NT2/D1 (cell line): ENCODE measurements around the gene PRDM15.

ENCODE experiments used
- DNase-seq: peaks from one replicate; pipeline ENCODE4 v3.0.0-alpha.2; 2011; ENCODE audit warnings: low read depth, low spot score
- H3K27me3 ChIP-seq: 2 replicates; pipeline ENCODE4 v1.6.0; 2011; ENCODE audit warnings: mild to moderate bottlenecking; ENCODE audit not compliant: insufficient read length, insufficient read depth
- H3K36me3 ChIP-seq: 2 replicates; pipeline ENCODE4 v1.6.1; 2011; ENCODE audit warnings: mild to moderate bottlenecking, low read length, mixed read lengths; ENCODE audit not compliant: insufficient read depth, insufficient read length
- H3K4me1 ChIP-seq: 2 replicates; pipeline ENCODE4 v1.5.1; 2011; ENCODE audit not compliant: insufficient read depth, insufficient read length
- H3K4me3 ChIP-seq: 2 replicates; pipeline ENCODE4 v1.5.1; 2011; ENCODE audit warnings: low read depth; ENCODE audit not compliant: insufficient read length
- H3K9ac ChIP-seq: 2 replicates; pipeline ENCODE4 v1.6.0; 2011; ENCODE audit warnings: low read depth; ENCODE audit not compliant: insufficient read length
- H3K9me3 ChIP-seq: 2 replicates; pipeline ENCODE4 v1.5.1; 2011; ENCODE audit warnings: mild to moderate bottlenecking, low read length; ENCODE audit not compliant: insufficient read depth
- SUZ12 ChIP-seq: IDR thresholded peaks from 2 replicates; pipeline ENCODE4 v1.6.1; 2011; ENCODE audit not compliant: insufficient read length, insufficient read depth; ENCODE audit errors: extremely low read depth
- YY1 ChIP-seq: IDR thresholded peaks from 2 replicates; pipeline ENCODE4 v1.6.1; 2011; ENCODE audit not compliant: insufficient read length, insufficient read depth
- ZNF274 ChIP-seq: IDR thresholded peaks from 2 replicates; pipeline ENCODE4 v1.6.1; 2011; ENCODE audit warnings: mild to moderate bottlenecking, low read depth, low read length

The PRDM15 gene

GRCh38 chr21:41834252-41834925 lies 44.8 kb downstream of the PRDM15 start:
- Histone ChIP-seq H3K36me3 (peaks cover 60% of the 10 kb centered on the region), H3K27me3 (no peaks in the 10 kb centered on the region), H3K9ac (no peak overlapping the region), H3K4me3 (no peak overlapping the region), H3K4me1 (peaks cover 12% of the 10 kb centered on the region), H3K9me3 (no peaks in the 10 kb centered on the region)
- TF ChIP-seq ZNF274: no peak
- no peak for TF ChIP-seq SUZ12
- TF ChIP-seq YY1: no peak
- DNase-seq: no peak

DNA sequence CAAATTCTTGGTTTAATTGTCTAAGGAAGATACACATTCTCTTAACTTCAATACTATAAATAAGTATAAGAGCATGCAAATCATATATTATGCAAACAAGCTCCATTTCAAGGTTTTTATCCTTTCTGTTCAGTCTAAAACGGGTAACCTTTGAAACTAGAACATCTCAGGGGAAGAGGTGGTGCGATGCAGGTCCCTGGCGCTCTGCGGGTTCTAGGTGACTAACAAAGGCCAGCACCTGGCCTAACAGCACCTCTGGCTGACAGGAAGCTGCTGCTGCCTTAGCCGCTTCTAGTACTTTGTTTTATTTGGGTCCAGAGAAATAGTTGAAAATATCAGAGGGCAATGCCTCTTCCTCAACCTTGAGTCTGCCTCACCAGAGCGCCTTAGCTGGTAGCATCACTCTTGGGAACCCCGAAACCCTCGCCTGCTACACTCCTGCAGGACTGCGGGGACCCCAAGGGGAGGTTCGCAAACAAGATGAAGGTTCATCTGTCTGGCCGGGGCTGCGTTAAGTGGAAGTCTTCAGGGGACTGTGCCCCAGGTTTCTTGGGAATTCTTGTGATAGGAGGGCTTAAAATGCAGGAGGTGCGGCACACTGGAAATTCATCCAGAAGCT lies 45.5 kb downstream of the PRDM15 start:
- H3K9me3 ChIP-seq: no peaks in the 10 kb centered on the region
- DNase-seq: no peak
- no peaks in the 10 kb centered on the region for H3K27me3 ChIP-seq
- no peak for TF ChIP-seq SUZ12
- TF ChIP-seq ZNF274: no peak
- TF ChIP-seq YY1: no peak
- peaks cover 12% of the 10 kb centered on the region for H3K4me1 ChIP-seq
- no peak overlapping the region for H3K4me3 ChIP-seq
- no peak overlapping the region for H3K9ac ChIP-seq
- peaks cover 58% of the 10 kb centered on the region for H3K36me3 ChIP-seq

- peaks cover 12% of the 10 kb centered on the region for H3K4me1 ChIP-seq
- no peaks in the 10 kb centered on the region for H3K27me3 ChIP-seq
- H3K4me3 ChIP-seq: no peak overlapping the region
- H3K9me3 ChIP-seq: no peaks in the 10 kb centered on the region
- peaks cover 65% of the 10 kb centered on the region for H3K36me3 ChIP-seq
- no peak for TF ChIP-seq SUZ12
- TF ChIP-seq YY1: no peak
- no peak for TF ChIP-seq ZNF274
- DNase-seq: no peak
- no peak overlapping the region for H3K9ac ChIP-seq
Measured at GRCh38 chr21:41832596-41833496, 46.3 kb downstream of the PRDM15 start.

DNA sequence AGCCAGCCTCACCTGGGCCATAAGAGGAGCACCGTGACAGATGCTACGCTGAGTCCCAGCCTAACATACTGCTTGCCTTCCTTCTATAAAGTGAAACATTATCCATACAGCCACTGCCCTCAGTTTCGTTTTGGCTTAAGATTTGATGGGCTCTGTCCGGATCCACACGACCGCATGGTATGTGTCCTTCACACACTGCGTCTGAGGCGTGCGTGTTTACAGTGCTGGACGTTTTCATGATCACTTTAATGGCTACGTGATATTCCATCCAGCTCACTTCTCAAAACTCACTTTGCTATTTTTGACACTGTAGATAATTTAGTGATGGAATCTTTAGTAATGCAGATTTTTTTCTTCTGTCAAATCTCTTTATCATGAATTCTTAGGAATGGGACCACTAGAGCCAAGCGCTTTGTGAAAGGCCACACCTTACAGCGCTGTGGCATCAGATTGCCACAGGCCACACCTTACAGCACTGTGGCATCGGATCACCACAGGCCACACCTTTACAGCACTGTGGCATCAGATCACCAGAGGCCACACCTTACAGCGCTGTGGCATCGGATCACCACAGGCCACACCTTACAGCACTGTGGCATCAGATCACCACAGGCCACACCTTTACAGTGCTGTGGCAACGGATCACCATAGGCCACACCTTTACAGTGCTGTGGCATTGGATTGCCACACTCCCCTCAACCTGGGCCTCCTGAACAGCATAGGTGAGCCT lies 47.1 kb downstream of the PRDM15 start:
- Histone ChIP-seq H3K4me3 (no peak overlapping the region), H3K9ac (no peak overlapping the region), H3K36me3 (peaks cover 62% of the 10 kb centered on the region), H3K27me3 (no peaks in the 10 kb centered on the region), H3K9me3 (no peaks in the 10 kb centered on the region), H3K4me1 (peaks cover 12% of the 10 kb centered on the region)
- no peak for TF ChIP-seq ZNF274
- TF ChIP-seq YY1: no peak
- TF ChIP-seq SUZ12: no peak
- no peak for DNase-seq

DNA sequence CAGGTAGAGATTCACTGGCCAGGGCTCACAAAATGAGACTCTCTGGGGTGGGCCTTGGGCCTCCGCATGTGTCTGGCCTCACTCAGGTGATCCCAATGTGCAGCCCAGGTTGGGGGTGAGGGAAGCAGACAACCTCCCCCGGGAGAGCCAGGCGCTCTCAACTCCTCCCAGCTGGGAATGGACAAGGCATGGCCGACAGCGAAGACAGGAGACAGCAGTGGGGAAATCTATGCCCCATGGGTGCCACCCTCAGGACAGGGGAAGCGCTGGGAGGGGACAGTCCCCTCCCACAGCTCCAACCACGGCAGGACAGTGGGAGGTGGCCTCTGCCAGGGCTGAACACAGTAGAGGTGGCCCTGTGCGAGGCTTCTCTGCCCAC lies 47.7 kb downstream of the PRDM15 start:
- no peak for DNase-seq
- H3K4me3 ChIP-seq: no peak overlapping the region
- TF ChIP-seq YY1: no peak
- TF ChIP-seq ZNF274: no peak
- no peak for TF ChIP-seq SUZ12
- H3K27me3 ChIP-seq: no peaks in the 10 kb centered on the region
- H3K9me3 ChIP-seq: no peaks in the 10 kb centered on the region
- H3K4me1 ChIP-seq: peaks cover 12% of the 10 kb centered on the region
- H3K36me3 ChIP-seq: peaks cover 65% of the 10 kb centered on the region
- no peak overlapping the region for H3K9ac ChIP-seq

DNA sequence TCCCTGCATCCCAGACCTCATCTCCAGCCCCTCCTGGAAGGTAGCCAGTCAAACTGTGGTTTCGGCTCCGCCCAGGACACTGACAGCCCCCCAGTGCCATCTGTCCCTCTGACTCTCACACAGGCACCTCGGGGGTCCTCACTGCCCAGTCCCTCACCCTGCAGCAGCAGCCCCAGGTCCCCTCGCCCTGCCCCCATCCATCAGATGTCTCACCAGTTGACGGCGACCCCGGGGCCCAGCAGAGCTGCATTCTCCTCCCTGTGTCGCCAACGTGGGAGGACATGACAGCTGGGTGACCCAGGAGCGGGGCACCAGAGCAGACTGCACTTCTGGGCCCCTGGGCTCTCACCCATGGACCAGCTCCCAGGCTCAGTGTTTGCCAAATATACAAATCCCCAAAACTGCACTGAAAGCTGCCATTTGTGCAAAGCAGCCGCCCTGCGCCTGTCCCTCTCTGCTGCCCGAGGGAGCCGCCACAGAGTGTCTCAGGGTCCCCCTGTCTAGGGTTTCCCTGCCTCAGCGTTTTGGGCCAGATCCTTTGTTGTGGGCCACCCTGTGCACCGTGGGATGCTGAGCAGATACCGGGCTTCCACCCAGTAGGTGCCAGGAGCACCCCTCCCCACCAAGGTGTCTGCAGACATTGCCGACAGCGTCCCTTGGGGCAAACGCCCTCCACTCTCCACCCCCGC lies 48.2 kb downstream of the PRDM15 start:
- peak overlapping the region; percentile 0 for H3K9ac ChIP-seq
- TF ChIP-seq SUZ12: no peak
- TF ChIP-seq ZNF274: no peak
- no peak for TF ChIP-seq YY1
- peaks cover 7% of the 10 kb centered on the region for H3K4me1 ChIP-seq

More for the DNA sequence above, 48.2 kb downstream of the PRDM15 start:
- H3K4me3 ChIP-seq: no peak overlapping the region
- no peak for DNase-seq
- no peaks in the 10 kb centered on the region for H3K27me3 ChIP-seq
- no peaks in the 10 kb centered on the region for H3K9me3 ChIP-seq
- H3K36me3 ChIP-seq: peaks cover 65% of the 10 kb centered on the region
